Measurements from ENCODE around the gene ADAD2.

GRCh38 chr16:84229471-84229870 is 38.5 kb downstream of the ADAD2 start:
- no peak for TF ChIP-seq CTCF (conservative IDR thresholded peaks at IDR 0.05)
- TF ChIP-seq EZH2 (IDR thresholded peaks at IDR 0.05; ENCODE audit: low read depth): no peak
